Neural progenitor cell (in vitro differentiated cells): Measurements from ENCODE around the gene LILRA5. TPM values are rescaled to one million over a fixed set of nuclear protein-coding genes. Genes with fewer than 3 reads are reported as not detected.
A peak's percentile ranks its signal among the peaks of the same experiment; 100 is the strongest.

Source experiments
- DNase-seq: peaks from one replicate; pipeline ENCODE4 v3.0.0-alpha.2; 2016; ENCODE audit warnings: low spot score
- H2AFZ ChIP-seq: fragments of 200-600 bp; sonication (generic); replicated peaks from 2 replicates; pipeline ENCODE4 v1.6.1; 2016; ENCODE audit warnings: antibody characterized with exemption
- H3F3A ChIP-seq: fragments of 200-600 bp; sonication (generic); 2 replicates; pipeline ENCODE4 v1.6.1; 2016; ENCODE audit warnings: antibody characterized with exemption, low read depth
- H3K27ac ChIP-seq: fragments of 200-600 bp; sonication (generic); 2 replicates; pipeline ENCODE4 v1.5.1; 2016; ENCODE audit warnings: mild to moderate bottlenecking
- H3K27me3 ChIP-seq: fragments of 200-600 bp; sonication (generic); 2 replicates; pipeline ENCODE4 v1.6.1; 2016; ENCODE audit warnings: mild to moderate bottlenecking, moderate library complexity
- H3K36me3 ChIP-seq: fragments of 200-600 bp; sonication (generic); 2 replicates; pipeline ENCODE4 v1.5.1; 2016
- H3K4me1 ChIP-seq: fragments of 200-600 bp; sonication (generic); 2 replicates; pipeline ENCODE4 v1.6.1; 2016; ENCODE audit warnings: mixed run types
- H3K4me2 ChIP-seq: fragments of 200-600 bp; sonication (generic); 2 replicates; pipeline ENCODE4 v1.6.1; 2016
- H3K4me3 ChIP-seq: fragments of 200-600 bp; sonication (generic); 2 replicates; pipeline ENCODE4 v1.5.1; 2016
- H3K79me2 ChIP-seq: fragments of 200-600 bp; sonication (generic); 2 replicates; pipeline ENCODE4 v1.6.1; 2016; ENCODE audit warnings: low read depth
- H3K9ac ChIP-seq: fragments of 200-600 bp; sonication (generic); 2 replicates; pipeline ENCODE4 v1.6.1; 2016
- H3K9me3 ChIP-seq: fragments of 200-600 bp; sonication (generic); 2 replicates; pipeline ENCODE4 v1.5.1; 2016; ENCODE audit warnings: low read depth
- H4K20me1 ChIP-seq: fragments of 200-600 bp; sonication (generic); 2 replicates; pipeline ENCODE4 v1.6.1; 2016; ENCODE audit warnings: low read depth
- H3K27ac Mint-ChIP-seq: 3 replicates; pipeline ENCODE4 v1.8.0; 2021; ENCODE audit warnings: mixed read lengths
- H3K27me3 Mint-ChIP-seq: 2 replicates; pipeline ENCODE4 v1.8.0; 2022; ENCODE audit warnings: low read depth, mild to moderate bottlenecking, inconsistent platforms, moderate library complexity, mixed read lengths; ENCODE audit not compliant: insufficient read depth
- H3K36me3 Mint-ChIP-seq: 3 replicates; pipeline ENCODE4 v1.8.0; 2021; ENCODE audit warnings: mixed read lengths
- H3K4me1 Mint-ChIP-seq: 3 replicates; pipeline ENCODE4 v1.8.0; 2021; ENCODE audit warnings: mixed read lengths
- H3K4me3 Mint-ChIP-seq: 3 replicates; pipeline ENCODE4 v1.8.0; 2021; ENCODE audit warnings: mild to moderate bottlenecking, moderate library complexity, mixed read lengths
- H3K9me3 Mint-ChIP-seq: 3 replicates; pipeline ENCODE4 v1.8.0; 2020; ENCODE audit warnings: mixed read lengths
- EZH2 ChIP-seq: fragments of 200-600 bp; sonication (generic); IDR thresholded peaks from 2 replicates; pipeline ENCODE4 v1.6.1; 2017; ENCODE audit warnings: antibody characterized with exemption, mild to moderate bottlenecking, moderate library complexity
- EZH2phosphoT487 ChIP-seq: fragments of 200-600 bp; sonication (generic); IDR thresholded peaks from 2 replicates; pipeline ENCODE4 v1.6.1; 2017; ENCODE audit warnings: antibody characterized with exemption
- total RNA-seq: library from RNA; depleted of rRNA; stranded (reverse); fragments of >200 nt; gene quantifications from 2 replicates; pipeline ENCODE4 v1.2.3, GENCODE V29; 2015; ENCODE audit warnings: low replicate concordance
- TF ChIP-seq, protein P1 (sequence below): fragments of 200-600 bp; sonication (generic); IDR thresholded peaks from 2 replicates; pipeline ENCODE4 v1.5.1; 2017; ENCODE audit warnings: antibody characterized with exemption, mild to moderate bottlenecking

Gene LILRA5
- total RNA-seq, 1 donor from 2014 or later, result not detected

DNA sequence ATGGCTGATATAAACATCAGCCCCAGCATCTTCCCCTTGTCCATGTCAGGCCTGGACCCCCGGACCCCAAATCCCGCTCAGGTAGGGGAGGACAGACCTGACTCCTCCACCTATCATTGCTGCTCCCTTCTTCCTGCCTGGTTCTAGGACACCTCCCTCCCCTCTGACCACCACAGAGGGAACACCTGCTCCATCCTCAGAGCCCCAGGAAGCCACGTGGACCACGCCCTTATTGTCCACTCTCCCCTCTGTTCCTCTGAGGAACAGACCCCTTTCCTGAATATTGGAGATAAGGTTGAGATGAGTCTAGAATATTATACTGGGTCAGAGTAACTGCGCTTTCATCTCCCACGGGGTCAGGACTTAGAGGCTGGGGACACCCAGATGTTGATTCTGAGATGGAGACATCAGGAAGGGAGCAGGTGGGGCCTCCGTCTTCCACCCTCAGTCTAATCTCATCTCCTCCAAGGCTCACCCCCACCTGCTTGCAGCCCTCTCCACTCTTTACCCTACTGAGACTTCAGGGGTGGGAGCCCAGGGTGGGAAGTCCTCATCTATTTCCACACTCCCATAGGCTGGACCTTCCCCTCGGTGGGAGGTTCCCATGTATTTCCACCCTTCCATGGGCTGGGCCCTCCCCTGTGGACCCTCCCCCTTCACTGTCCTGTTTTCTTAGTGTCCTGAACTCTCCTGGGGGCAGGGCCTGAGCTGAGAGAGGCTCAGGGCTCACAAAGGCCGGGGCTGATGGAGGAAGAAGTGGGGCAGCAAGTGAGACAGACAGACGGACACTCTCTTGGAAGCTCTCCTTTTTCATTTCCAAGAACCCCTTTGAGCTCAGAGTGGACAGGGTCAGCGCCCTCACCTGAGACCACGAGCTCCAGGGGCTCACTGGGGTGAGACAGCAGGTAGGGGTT lies 23.3 kb upstream of the LILRA5 start:
- Mint-ChIP-seq H3K9me3 (no peaks in the 10 kb centered on the region), H3K4me3 (no peak overlapping the region), H3K27ac (no peak overlapping the region), H3K4me1 (peaks cover 3% of the 10 kb centered on the region), H3K36me3 (no peaks in the 10 kb centered on the region), H3K27me3 (peaks cover 8% of the 10 kb centered on the region)
- H3K4me3 ChIP-seq, result no peak overlapping the region
- no peak overlapping the region for H3K4me2 ChIP-seq
- H3K9ac ChIP-seq, result no peak overlapping the region
- H3K9me3 ChIP-seq, result no peaks in the 10 kb centered on the region
- no peaks in the 10 kb centered on the region for H4K20me1 ChIP-seq
- TF ChIP-seq EZH2, result no peak
- TF ChIP-seq, protein P1, sequence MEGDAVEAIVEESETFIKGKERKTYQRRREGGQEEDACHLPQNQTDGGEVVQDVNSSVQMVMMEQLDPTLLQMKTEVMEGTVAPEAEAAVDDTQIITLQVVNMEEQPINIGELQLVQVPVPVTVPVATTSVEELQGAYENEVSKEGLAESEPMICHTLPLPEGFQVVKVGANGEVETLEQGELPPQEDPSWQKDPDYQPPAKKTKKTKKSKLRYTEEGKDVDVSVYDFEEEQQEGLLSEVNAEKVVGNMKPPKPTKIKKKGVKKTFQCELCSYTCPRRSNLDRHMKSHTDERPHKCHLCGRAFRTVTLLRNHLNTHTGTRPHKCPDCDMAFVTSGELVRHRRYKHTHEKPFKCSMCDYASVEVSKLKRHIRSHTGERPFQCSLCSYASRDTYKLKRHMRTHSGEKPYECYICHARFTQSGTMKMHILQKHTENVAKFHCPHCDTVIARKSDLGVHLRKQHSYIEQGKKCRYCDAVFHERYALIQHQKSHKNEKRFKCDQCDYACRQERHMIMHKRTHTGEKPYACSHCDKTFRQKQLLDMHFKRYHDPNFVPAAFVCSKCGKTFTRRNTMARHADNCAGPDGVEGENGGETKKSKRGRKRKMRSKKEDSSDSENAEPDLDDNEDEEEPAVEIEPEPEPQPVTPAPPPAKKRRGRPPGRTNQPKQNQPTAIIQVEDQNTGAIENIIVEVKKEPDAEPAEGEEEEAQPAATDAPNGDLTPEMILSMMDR, result no peak
- no peak for TF ChIP-seq EZH2phosphoT487
- no peak for DNase-seq
- no peaks in the 10 kb centered on the region for H3K4me1 ChIP-seq
- no peaks in the 10 kb centered on the region for H3K79me2 ChIP-seq
- no peak overlapping the region for H3K27ac ChIP-seq
- H3F3A ChIP-seq, result no peaks in the 10 kb centered on the region
- H2AFZ ChIP-seq, result no peak overlapping the region
- H3K27me3 ChIP-seq, result no peaks in the 10 kb centered on the region
- no peaks in the 10 kb centered on the region for H3K36me3 ChIP-seq

DNA sequence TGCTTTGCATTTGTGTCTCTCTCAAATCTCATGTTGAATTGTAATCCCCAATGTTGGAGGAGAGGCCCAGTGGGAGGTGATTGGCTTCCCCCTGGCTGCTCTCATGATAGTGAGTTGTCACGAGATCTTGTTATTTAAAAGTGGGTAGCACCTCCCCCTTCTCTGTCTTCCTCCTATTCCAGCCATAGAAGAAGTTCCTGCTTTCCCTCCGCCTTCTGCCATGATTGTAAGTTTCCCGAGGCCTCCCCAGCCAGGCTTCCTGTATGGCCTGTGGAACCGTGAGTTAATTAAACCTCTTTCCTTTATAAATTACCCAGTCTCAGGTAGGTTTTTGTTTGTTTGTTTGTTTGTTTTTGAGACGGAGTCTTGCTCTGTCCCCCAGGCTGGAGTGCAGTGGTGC lies 22.2 kb upstream of the LILRA5 start:
- Histone ChIP-seq H2AFZ (no peak overlapping the region), H3K9ac (no peak overlapping the region), H3K36me3 (no peaks in the 10 kb centered on the region), H3K4me2 (no peak overlapping the region), H3K27ac (no peak overlapping the region), H3K27me3 (no peaks in the 10 kb centered on the region), H3K4me1 (no peaks in the 10 kb centered on the region), H3F3A (no peaks in the 10 kb centered on the region), H3K79me2 (no peaks in the 10 kb centered on the region), H3K4me3 (no peak overlapping the region), H4K20me1 (no peaks in the 10 kb centered on the region), H3K9me3 (no peaks in the 10 kb centered on the region)
- H3K36me3 Mint-ChIP-seq, result no peaks in the 10 kb centered on the region
- peak overlapping the region; percentile 32 for H3K27ac Mint-ChIP-seq
- DNase-seq, result no peak
- H3K4me1 Mint-ChIP-seq, result peaks cover 3% of the 10 kb centered on the region
- H3K4me3 Mint-ChIP-seq, result no peak overlapping the region
- no peaks in the 10 kb centered on the region for H3K9me3 Mint-ChIP-seq
- H3K27me3 Mint-ChIP-seq, result peaks cover 10% of the 10 kb centered on the region
- no peak for TF ChIP-seq EZH2
- TF ChIP-seq EZH2phosphoT487, result no peak
- TF ChIP-seq, protein P1, result no peak

DNA sequence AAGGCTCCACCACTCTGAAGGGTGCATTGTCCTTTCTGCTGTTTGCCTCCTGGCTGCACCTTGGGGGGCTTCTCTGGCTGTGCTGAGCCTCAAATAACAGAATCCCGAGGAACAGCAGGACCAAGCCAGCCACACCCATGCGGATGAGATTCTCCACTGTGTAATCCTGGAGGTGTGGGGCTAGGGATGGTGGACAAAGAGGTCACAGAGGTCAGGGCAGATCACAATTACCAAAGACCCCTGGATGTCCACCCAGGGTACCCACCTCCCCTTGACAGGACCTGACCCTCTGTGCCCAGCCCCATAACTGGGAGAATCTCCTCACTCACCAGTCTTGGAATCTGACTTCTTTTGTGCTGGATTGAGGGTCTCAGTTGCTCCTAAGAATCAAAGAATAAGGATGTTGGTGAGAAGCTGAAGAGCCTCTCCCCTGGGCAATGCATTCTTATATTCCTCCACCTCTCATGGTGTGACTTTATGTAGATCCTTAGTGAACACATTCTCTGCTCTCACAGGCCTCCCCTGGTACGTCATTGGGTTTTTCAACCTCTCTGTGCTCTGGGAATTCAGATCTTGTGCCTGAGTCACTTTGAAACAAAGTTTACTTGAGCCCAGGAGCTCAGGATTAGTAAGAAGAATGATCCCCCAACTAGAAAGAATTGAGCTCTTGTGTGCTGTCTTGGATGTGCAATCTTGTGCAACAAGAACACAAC lies 20.8 kb upstream of the LILRA5 start:
- Histone ChIP-seq H4K20me1 (no peaks in the 10 kb centered on the region), H3K4me3 (no peak overlapping the region), H3K36me3 (no peaks in the 10 kb centered on the region), H3K4me2 (no peak overlapping the region), H2AFZ (no peak overlapping the region), H3F3A (no peaks in the 10 kb centered on the region), H3K9ac (no peak overlapping the region), H3K27me3 (no peaks in the 10 kb centered on the region), H3K27ac (no peak overlapping the region), H3K4me1 (no peaks in the 10 kb centered on the region), H3K9me3 (no peaks in the 10 kb centered on the region), H3K79me2 (no peaks in the 10 kb centered on the region)
- no peak for TF ChIP-seq EZH2
- TF ChIP-seq, protein P1, result no peak
- TF ChIP-seq EZH2phosphoT487, result no peak
- Mint-ChIP-seq H3K27me3 (peaks cover 13% of the 10 kb centered on the region), H3K36me3 (no peaks in the 10 kb centered on the region), H3K4me3 (no peak overlapping the region), H3K27ac (no peak overlapping the region), H3K4me1 (peaks cover 3% of the 10 kb centered on the region), H3K9me3 (no peaks in the 10 kb centered on the region)
- DNase-seq, result no peak
